H1 (cell line): Measurements from ENCODE around the gene SLC10A2. TPM values are rescaled to one million over a fixed set of nuclear protein-coding genes. Genes with fewer than 3 reads are reported as not detected.
A peak's percentile ranks its signal among the peaks of the same experiment; 100 is the strongest.

Experiments used
- CTCF ChIA-PET: fragments of 300-600 bp; sonication (Branson Sonifier 250); formaldehyde crosslinking; loops from one replicate; lab custom pipeline; 2021; ENCODE audit not compliant: partially characterized antibody; lab: Charles Lee
- POLR2A ChIA-PET: fragments of 300-600 bp; sonication (Branson Sonifier 250); formaldehyde crosslinking; loops from one replicate; lab custom pipeline; 2021; ENCODE audit warnings: inconsistent platforms; ENCODE audit not compliant: partially characterized antibody; lab: Charles Lee
- DNase-seq, 2 experiments: peaks; one replicate each; pipeline versions ENCODE4 v3.0.0 to v3.0.0-alpha.2; 2010 to 2022; ENCODE audit warnings: low spot score in 2 of 2, low read depth in 1 of 2, mixed read lengths in 1 of 2
- FAIRE-seq: peaks from 2 replicates; lab custom pipeline; 2011; peaks lifted over from hg19 to GRCh38; lab: Jason Lieb, UNC
- H2AFZ ChIP-seq: 2 replicates; pipeline ENCODE4 v1.8.1; 2012; ENCODE audit warnings: low read length, inconsistent platforms
- H2AK5ac ChIP-seq: 2 replicates; pipeline ENCODE4 v1.6.1; 2013; ENCODE audit warnings: low read depth, low read length
- H2BK120ac ChIP-seq: replicated peaks from 2 replicates; pipeline ENCODE3; 2013; ENCODE audit warnings: low read depth, low read length, inconsistent platforms
- H2BK12ac ChIP-seq: 2 replicates; pipeline ENCODE4 v1.6.1; 2013; ENCODE audit warnings: low read depth, low read length
- H2BK15ac ChIP-seq: 2 replicates; pipeline ENCODE4 v1.6.1; 2013; ENCODE audit warnings: low read length
- H2BK20ac ChIP-seq: 2 replicates; pipeline ENCODE4 v1.6.1; 2013; ENCODE audit warnings: low read length
- H2BK5ac ChIP-seq: 2 replicates; pipeline ENCODE4 v1.6.1; 2013; ENCODE audit warnings: low read depth, low read length
- H3K14ac ChIP-seq: 2 replicates; pipeline ENCODE4 v1.6.1; 2013; ENCODE audit warnings: inconsistent platforms; ENCODE audit not compliant: insufficient read length
- H3K18ac ChIP-seq: 2 replicates; pipeline ENCODE4 v1.6.1; 2013; ENCODE audit warnings: low read length; ENCODE audit errors: extremely low read depth
- H3K23ac ChIP-seq: 2 replicates; pipeline ENCODE4 v1.6.1; 2013; ENCODE audit warnings: inconsistent platforms; ENCODE audit not compliant: insufficient read length
- H3K23me2 ChIP-seq: 2 replicates; pipeline ENCODE4 v1.6.1; 2013; ENCODE audit warnings: low read depth, low read length
- H3K27ac ChIP-seq: 2 replicates; pipeline ENCODE4 v1.6.1; 2011; ENCODE audit warnings: low read depth, low read length, inconsistent platforms
- H3K27me3 ChIP-seq, 4 experiments: replicated peaks in 1 of 4; 1 replicate in 1 of 4; 2 replicates in 3 of 4; pipeline versions ENCODE4 v1.6.1 to v1.8.1; 2011 to 2013; ENCODE audit warnings: low read length in 3 of 4, mild to moderate bottlenecking in 3 of 4, inconsistent platforms in 2 of 4, mixed read lengths in 2 of 4, moderate library complexity in 1 of 4; ENCODE audit not compliant: control insufficient read depth in 3 of 4, insufficient read depth in 3 of 4; ENCODE audit errors: extremely low read depth in 1 of 4
- H3K36me3 ChIP-seq, 4 experiments: 2 replicates each; pipeline versions ENCODE4 v1.6.1 to v1.8.1; 2011 to 2013; ENCODE audit warnings: mild to moderate bottlenecking in 4 of 4, low read length in 3 of 4, moderate library complexity in 2 of 4, control low read depth in 1 of 4, inconsistent platforms in 1 of 4; ENCODE audit not compliant: insufficient read depth in 4 of 4, control insufficient read depth in 2 of 4
- H3K4ac ChIP-seq: replicated peaks from 2 replicates; pipeline ENCODE3; 2013; ENCODE audit warnings: low read length, low read depth, mixed read lengths, inconsistent platforms; ENCODE audit not compliant: insufficient read length
- H3K4me1 ChIP-seq, 4 experiments: replicated peaks in 1 of 4; 1 replicate in 1 of 4; 2 replicates in 3 of 4; pipeline versions ENCODE4 v1.6.1 to v1.8.1; 2011 to 2013; ENCODE audit warnings: low read length in 3 of 4, inconsistent platforms in 2 of 4, mixed read lengths in 1 of 4; ENCODE audit not compliant: insufficient read depth in 4 of 4, control insufficient read depth in 3 of 4
- H3K4me2 ChIP-seq, 2 experiments: 2 replicates each; pipeline versions ENCODE4 v1.6.1 to v1.8.1; 2011 to 2013; ENCODE audit warnings: low read depth in 2 of 2, low read length in 2 of 2, control low read depth in 1 of 2, inconsistent platforms in 1 of 2, mild to moderate bottlenecking in 1 of 2; ENCODE audit not compliant: insufficient read depth in 1 of 2
- H3K4me3 ChIP-seq, 4 experiments: fragments of 200-600, 300-600 bp in 1 of 4; sonication (generic), shearing (Covaris generic), sonication (Bioruptor Twin) in 1 of 4; 2 replicates each; pipeline versions ENCODE4 v1.5.1 to v1.8.1; 2011 to 2016; ENCODE audit warnings: low read length in 4 of 4, low read depth in 3 of 4, control low read depth in 2 of 4, inconsistent platforms in 2 of 4, mild to moderate bottlenecking in 2 of 4, mixed read lengths in 1 of 4, moderate library complexity in 1 of 4; ENCODE audit not compliant: insufficient read depth in 2 of 4; ENCODE audit errors: extremely low read depth in 1 of 4
- H3K56ac ChIP-seq: replicated peaks from 2 replicates; pipeline ENCODE3; 2013; ENCODE audit warnings: low read depth, mild to moderate bottlenecking, mixed read lengths, low read length, inconsistent platforms; ENCODE audit not compliant: insufficient read length
- H3K79me1 ChIP-seq: 2 replicates; pipeline ENCODE4 v1.6.1; 2013; ENCODE audit warnings: low read depth, low read length, control low read depth
- H3K79me2 ChIP-seq, 2 experiments: 2 replicates each; pipeline versions ENCODE4 v1.6.1 to v1.8.1; 2012 to 2013; ENCODE audit warnings: low read length in 2 of 2, mild to moderate bottlenecking in 2 of 2, inconsistent platforms in 1 of 2; ENCODE audit not compliant: insufficient read depth in 2 of 2, control insufficient read depth in 1 of 2
- H3K9ac ChIP-seq, 4 experiments: replicated peaks in 1 of 4; 1 replicate in 1 of 4; 2 replicates in 3 of 4; pipeline versions ENCODE4 v1.6.1 to v1.8.1; 2011 to 2013; ENCODE audit warnings: low read depth in 3 of 4, low read length in 3 of 4, control low read depth in 2 of 4, mild to moderate bottlenecking in 2 of 4, moderate library complexity in 2 of 4, inconsistent platforms in 1 of 4; ENCODE audit errors: extremely low read depth in 1 of 4
- H3K9me3 ChIP-seq, 2 experiments: 2 replicates each; pipeline versions ENCODE4 v1.6.1 to v1.8.1; 2012 to 2013; ENCODE audit warnings: mild to moderate bottlenecking in 2 of 2, moderate library complexity in 2 of 2, control low read depth in 1 of 2, inconsistent platforms in 1 of 2, low read depth in 1 of 2, low read length in 1 of 2, mixed read lengths in 1 of 2; ENCODE audit not compliant: insufficient read depth in 2 of 2
- H4K20me1 ChIP-seq, 2 experiments: replicated peaks in 1 of 2; 2 replicates each; pipeline versions ENCODE3 to v1.8.1; 2011 to 2013; ENCODE audit warnings: inconsistent platforms in 2 of 2, low read length in 2 of 2, mild to moderate bottlenecking in 1 of 2; ENCODE audit not compliant: insufficient read depth in 2 of 2, control insufficient read depth in 1 of 2
- H4K5ac ChIP-seq: 2 replicates; pipeline ENCODE4 v1.6.1; 2013; ENCODE audit warnings: low read length, low read depth, mixed read lengths, inconsistent platforms; ENCODE audit not compliant: insufficient read length
- H4K8ac ChIP-seq: 2 replicates; pipeline ENCODE4 v1.8.0; 2013; ENCODE audit warnings: mild to moderate bottlenecking, moderate library complexity, low read length, inconsistent platforms; ENCODE audit not compliant: insufficient read depth; ENCODE audit errors: extremely low read depth
- H4K91ac ChIP-seq: replicated peaks from 2 replicates; pipeline ENCODE3; 2013; ENCODE audit warnings: low read length, mixed read lengths, inconsistent platforms; ENCODE audit not compliant: insufficient read length
- ATF3 ChIP-seq: IDR thresholded peaks from 2 replicates; pipeline ENCODE4 v1.6.1; 2011; ENCODE audit warnings: low read depth, mild to moderate bottlenecking, low read length; ENCODE audit not compliant: insufficient read depth
- CBX8 ChIP-seq: fragments of 300-800, 300-1000 bp; sonication (generic); IDR thresholded peaks from 2 replicates; pipeline ENCODE4 v1.7.1; 2016; ENCODE audit warnings: low read depth, low read length, borderline replicate concordance
- CTBP2 ChIP-seq: IDR thresholded peaks from 2 replicates; pipeline ENCODE4 v1.7.0; 2011; ENCODE audit warnings: borderline replicate concordance, mild to moderate bottlenecking, moderate library complexity, mixed read lengths, low read length; ENCODE audit not compliant: insufficient read depth, insufficient read length
- EGR1 ChIP-seq: IDR thresholded peaks from 2 replicates; pipeline ENCODE4 v1.6.1; 2011; ENCODE audit warnings: low read depth, low read length, borderline replicate concordance
- JUND ChIP-seq: IDR thresholded peaks from 2 replicates; pipeline ENCODE4 v1.6.1; 2011; ENCODE audit warnings: mild to moderate bottlenecking, improper control_type of control experiment, low read length
- KDM4A ChIP-seq: IDR thresholded peaks from one replicate; pipeline ENCODE4 v1.7.1; 2012; ENCODE audit warnings: low read depth, mild to moderate bottlenecking, moderate library complexity, low read length, inconsistent platforms; ENCODE audit not compliant: severe bottlenecking
- PHF8 ChIP-seq: fragments of 200-600 bp; sonication (generic); conservative IDR thresholded peaks from 2 replicates; pipeline ENCODE4 v1.7.1; 2012; ENCODE audit warnings: low read depth, mild to moderate bottlenecking, inconsistent platforms, low read length, moderate library complexity
- SP2 ChIP-seq: IDR thresholded peaks from 2 replicates; pipeline ENCODE4 v1.6.1; 2012; ENCODE audit warnings: mild to moderate bottlenecking, low read length, inconsistent platforms
- SUZ12 ChIP-seq: fragments of 200-600 bp; sonication (generic); IDR thresholded peaks from 2 replicates; pipeline ENCODE4 v1.6.1; 2012; ENCODE audit warnings: mild to moderate bottlenecking, inconsistent platforms, low read length, moderate library complexity, mixed read lengths
- TCF12 ChIP-seq: IDR thresholded peaks from 2 replicates; pipeline ENCODE4 v1.6.1; 2011; ENCODE audit warnings: low read depth, mild to moderate bottlenecking, low read length
- USF2 ChIP-seq: IDR thresholded peaks from 2 replicates; pipeline ENCODE4 v1.6.1; 2011; ENCODE audit warnings: low read length, improper control_type of control experiment
- WGBS, 2 experiments: shearing (Covaris generic) in 1 of 2; methylation state at CpG; one replicate each; pipeline versions ENCODE4 v1.1.6 to v1.1.7; 2013 to 2015; ENCODE audit warnings: low lambda C conversion rate in 2 of 2, mixed read lengths in 2 of 2, inconsistent platforms in 1 of 2, low coverage in 1 of 2, missing lambda C conversion rate in 1 of 2; ENCODE audit not compliant: insufficient replicate concordance in 2 of 2, insufficient coverage in 1 of 2, insufficient read length in 1 of 2; ENCODE audit errors: extremely low coverage in 1 of 2, missing lambda C conversion rate in 1 of 2; 5-methylcytosine and 5-hydroxymethylcytosine counted together
- polyA plus RNA-seq, 7 experiments: library from polyadenylated mRNA; depleted of rRNA in 3 of 7; stranded (reverse) in 5 of 7; unstranded in 2 of 7; fragments of >200 nt in 5 of 7; fragments of 200-250 nt in 2 of 7; gene quantifications; 1 replicate in 5 of 7; 2 replicates in 1 of 7; 4 replicates in 1 of 7; pipeline versions ENCODE4 v1.2.1 to v1.2.3, GENCODE V29; 2011 to 2013; ENCODE audit warnings: missing spikeins in 2 of 7, mixed read lengths in 2 of 7
- total RNA-seq: library from RNA; stranded (reverse); fragmentation: NEBNext Ultra II Directional; extraction: Animal tissue kit (Norgen Biotek cat#: 25700); gene quantifications from 2 replicates; pipeline ENCODE4 v1.2.1, GENCODE V29; 2021

SLC10A2 gene
- total and polyA plus RNA-seq, 2 of the 8 experiments (the other 6 are each of a cell fraction or from before 2014, with no cell fraction given) = not detected

- Histone ChIP-seq H3K79me1 (no peaks in the 10 kb centered on the region), H3K23ac (no peak overlapping the region), H3K9me3 (no peaks in the 10 kb centered on the region), H3K4me2 (peak overlapping the region in 1 of 2 experiments; percentile 25; a peak in 2 of 4 replicates), H2BK12ac (no peak overlapping the region), H3K4ac (no peak overlapping the region), H2BK120ac (no peak overlapping the region), H4K5ac (no peak overlapping the region), H3K27me3 (no peaks in the 10 kb centered on the region), H2BK5ac (no peak overlapping the region), H3K79me2 (no peaks in the 10 kb centered on the region), H2AK5ac (no peak overlapping the region), H3K27ac (no peak overlapping the region), H3K14ac (no peak overlapping the region), H3K56ac (no peak overlapping the region), H3K4me1 (peaks cover 5 to 26% (median 14%) of the 10 kb centered on the region in 4 experiments), H3K4me3 (0 out of 8 replicates have a peak overlapping the region, but pooled peaks of 1 of the 4 experiments have one; percentile 7), H4K91ac (no peak overlapping the region), H4K8ac (no peak overlapping the region), H3K9ac (no peak overlapping the region), H2AFZ (no peak overlapping the region), H3K23me2 (no peaks in the 10 kb centered on the region; the same call in 1 of the 2 replicates), H2BK15ac (no peak overlapping the region), H4K20me1 (no peaks in the 10 kb centered on the region), H2BK20ac (no peak overlapping the region), H3K18ac (no peak overlapping the region), H3K36me3 (no peaks in the 10 kb centered on the region)
- DNase-seq (no peak), FAIRE-seq (no peak)
- WGBS, 2 experiments = 74% methylated on average over 3 of the region's 3 CpGs; no CpG with 5 or more reads in 1 of the 2 experiments
- ChIA-PET POLR2A (no interaction called here), CTCF (interaction anchor here (1.3 to 1.9 kb wide), 3 partner anchors 28 to 151 kb away, joined by 4 to 13 read pairs (median 7); no protein-coding TSS in a partner anchor)
- TF ChIP-seq ATF3 = no peak
- no peak for TF ChIP-seq USF2
- TF ChIP-seq CBX8 = no peak
- TF ChIP-seq EGR1 = no peak
- TF ChIP-seq PHF8 = no peak
- no peak for TF ChIP-seq JUND
- TF ChIP-seq KDM4A = no peak
- TF ChIP-seq TCF12 = no peak
- no peak for TF ChIP-seq CTBP2
- TF ChIP-seq SUZ12 = no peak
- no peak for TF ChIP-seq SP2
Observed at GRCh38 chr13:103066781-103067345, 646 bp upstream of the SLC10A2 start.
